Mesothelial cell of epicardium (in vitro differentiated cells): ENCODE data around the gene MGMT. TPM values are rescaled to one million over a fixed set of nuclear protein-coding genes. Genes with fewer than 3 reads are reported as not detected.

Experiments
- DNase-seq, 2 experiments: peaks; one replicate each; pipeline ENCODE4 v3.0.0; 2021; ENCODE audit warnings: low spot score in 2 of 2; ENCODE audit not compliant: unreplicated experiment in 2 of 2
- H3K27ac Mint-ChIP-seq: 2 replicates; pipeline ENCODE4 v1.8.0; 2021; ENCODE audit warnings: mixed read lengths
- H3K27me3 Mint-ChIP-seq: 2 replicates; pipeline ENCODE4 v1.8.0; 2021; ENCODE audit warnings: low read depth, mixed read lengths
- H3K36me3 Mint-ChIP-seq: 2 replicates; pipeline ENCODE4 v1.8.0; 2021; ENCODE audit warnings: mixed read lengths
- H3K4me1 Mint-ChIP-seq: 2 replicates; pipeline ENCODE4 v1.8.0; 2021; ENCODE audit warnings: mixed read lengths
- H3K4me3 Mint-ChIP-seq: 2 replicates; pipeline ENCODE4 v1.8.0; 2021; ENCODE audit warnings: mild to moderate bottlenecking, moderate library complexity, mixed read lengths
- H3K9me3 Mint-ChIP-seq: 2 replicates; pipeline ENCODE4 v1.8.0; 2021; ENCODE audit warnings: mixed read lengths
- total RNA-seq: library from RNA; stranded (reverse); gene quantifications from 3 replicates; pipeline ENCODE4 v1.2.1, GENCODE V29; 2021
- TF ChIP-seq, protein P1 (sequence below): fragments of 200-600 bp; sonication (generic); IDR thresholded peaks from one replicate; pipeline ENCODE4 v1.5.0; 2021; ENCODE audit warnings: antibody characterized with exemption; ENCODE audit not compliant: unreplicated experiment

MGMT gene
- total RNA-seq, 1 donor from 2014 or later: 35.7 TPM

DNA sequence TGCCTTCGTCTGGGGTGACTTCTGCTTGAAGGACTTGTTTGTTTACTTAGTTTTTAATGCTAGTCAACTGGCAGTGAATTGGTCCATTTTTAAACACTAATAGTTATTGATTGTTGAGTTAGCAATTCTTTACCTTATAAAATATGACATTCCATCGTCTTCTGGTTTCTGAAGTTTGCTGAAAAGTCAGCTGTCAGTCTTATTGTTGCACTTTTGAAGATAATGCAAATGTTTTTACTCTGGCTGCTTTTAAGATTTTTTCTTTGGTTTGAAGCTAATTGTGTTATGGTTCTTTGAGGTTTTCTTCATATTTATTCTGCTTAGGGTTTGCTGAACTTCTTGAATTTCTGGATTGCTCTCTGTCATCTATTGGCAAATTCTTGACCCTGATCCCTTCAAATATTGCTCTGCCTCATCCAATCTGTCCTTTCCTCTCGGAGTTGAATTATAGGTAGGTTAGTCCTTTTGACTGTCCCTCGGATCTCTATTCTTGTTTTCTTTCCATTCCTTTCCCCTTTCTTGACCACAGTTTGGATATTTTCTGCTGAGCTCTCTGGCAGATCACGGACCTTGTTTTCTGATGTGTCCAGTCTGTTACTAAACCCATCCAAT is 24.2 kb downstream of the MGMT start:
- Mint-ChIP-seq H3K36me3 (peaks cover 36% of the 10 kb centered on the region), H3K27me3 (no peaks in the 10 kb centered on the region), H3K27ac (no peak overlapping the region), H3K4me1 (peaks cover 13% of the 10 kb centered on the region), H3K9me3 (peaks cover 63% of the 10 kb centered on the region), H3K4me3 (no peak overlapping the region)
- DNase-seq: no peak
- TF ChIP-seq, protein P1, sequence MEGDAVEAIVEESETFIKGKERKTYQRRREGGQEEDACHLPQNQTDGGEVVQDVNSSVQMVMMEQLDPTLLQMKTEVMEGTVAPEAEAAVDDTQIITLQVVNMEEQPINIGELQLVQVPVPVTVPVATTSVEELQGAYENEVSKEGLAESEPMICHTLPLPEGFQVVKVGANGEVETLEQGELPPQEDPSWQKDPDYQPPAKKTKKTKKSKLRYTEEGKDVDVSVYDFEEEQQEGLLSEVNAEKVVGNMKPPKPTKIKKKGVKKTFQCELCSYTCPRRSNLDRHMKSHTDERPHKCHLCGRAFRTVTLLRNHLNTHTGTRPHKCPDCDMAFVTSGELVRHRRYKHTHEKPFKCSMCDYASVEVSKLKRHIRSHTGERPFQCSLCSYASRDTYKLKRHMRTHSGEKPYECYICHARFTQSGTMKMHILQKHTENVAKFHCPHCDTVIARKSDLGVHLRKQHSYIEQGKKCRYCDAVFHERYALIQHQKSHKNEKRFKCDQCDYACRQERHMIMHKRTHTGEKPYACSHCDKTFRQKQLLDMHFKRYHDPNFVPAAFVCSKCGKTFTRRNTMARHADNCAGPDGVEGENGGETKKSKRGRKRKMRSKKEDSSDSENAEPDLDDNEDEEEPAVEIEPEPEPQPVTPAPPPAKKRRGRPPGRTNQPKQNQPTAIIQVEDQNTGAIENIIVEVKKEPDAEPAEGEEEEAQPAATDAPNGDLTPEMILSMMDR: no peak

DNA sequence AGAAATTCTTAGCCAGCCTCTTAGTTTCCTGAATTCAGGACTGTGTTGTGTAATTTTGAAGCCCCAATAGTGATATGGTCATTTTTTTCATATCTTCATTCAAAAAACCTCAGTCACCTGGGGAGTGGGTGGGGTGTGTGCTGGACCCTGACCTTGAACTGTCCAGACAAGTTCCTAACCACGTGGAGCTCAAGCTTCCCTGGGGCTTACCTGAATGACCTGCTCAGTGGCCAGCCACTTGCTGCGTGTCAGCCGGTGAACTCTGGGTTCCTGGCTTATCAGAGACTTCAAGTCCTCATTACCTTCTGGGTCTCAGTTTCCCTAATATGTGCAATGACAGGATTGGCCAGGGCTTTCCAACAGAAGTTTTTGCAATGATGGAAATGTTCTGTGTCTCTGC is 27.1 kb downstream of the MGMT start:
- TF ChIP-seq, protein P1: no peak
- Mint-ChIP-seq H3K27ac (no peak overlapping the region), H3K4me3 (no peak overlapping the region), H3K9me3 (peaks cover 59% of the 10 kb centered on the region), H3K27me3 (no peaks in the 10 kb centered on the region), H3K4me1 (peaks cover 19% of the 10 kb centered on the region), H3K36me3 (peaks cover 44% of the 10 kb centered on the region)
- no peak for DNase-seq

DNA sequence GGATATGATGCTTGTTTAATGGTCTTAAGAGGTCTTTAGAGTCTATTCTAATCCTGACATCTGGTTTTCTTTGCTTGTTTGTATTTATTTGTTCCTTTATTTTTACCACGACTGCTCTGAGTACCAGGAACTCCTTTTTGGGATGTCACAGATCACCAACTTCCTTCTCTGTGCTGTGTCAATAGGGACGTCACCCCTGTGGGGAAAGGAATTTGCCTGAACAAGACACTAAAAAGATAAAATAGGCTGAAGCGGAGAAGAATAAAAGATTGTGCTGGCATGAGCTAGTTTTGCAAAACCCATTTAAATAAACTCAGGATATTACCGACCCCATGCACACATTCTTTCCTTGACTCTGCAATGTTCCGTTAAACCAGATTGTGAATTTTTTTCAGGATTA is 27.7 kb downstream of the MGMT start:
- Mint-ChIP-seq H3K9me3 (peaks cover 56% of the 10 kb centered on the region), H3K27me3 (no peaks in the 10 kb centered on the region), H3K27ac (no peak overlapping the region), H3K36me3 (peaks cover 42% of the 10 kb centered on the region), H3K4me3 (no peak overlapping the region), H3K4me1 (peaks cover 19% of the 10 kb centered on the region)
- TF ChIP-seq, protein P1: no peak
- no peak for DNase-seq

DNA sequence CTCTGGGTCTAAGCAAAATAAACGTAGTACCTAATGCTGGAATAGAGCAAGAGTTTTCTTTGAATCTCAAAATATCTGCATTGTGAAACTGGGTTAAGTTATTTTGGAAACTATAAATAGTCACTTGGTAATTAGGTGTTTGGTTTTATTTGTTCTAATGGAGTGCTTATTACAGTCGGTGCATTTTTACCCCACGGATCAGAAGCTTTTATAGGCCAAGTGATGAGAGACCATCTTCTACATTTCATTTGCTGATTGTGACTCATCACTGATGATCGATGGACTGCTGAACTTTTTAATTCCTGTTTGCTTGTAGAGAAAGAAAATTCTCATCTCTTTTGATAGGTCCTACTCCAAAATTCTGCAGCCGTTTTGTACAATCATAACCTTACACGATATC is 28.2 kb downstream of the MGMT start:
- H3K27ac Mint-ChIP-seq: peak overlapping the region; percentile 32
- peaks cover 40% of the 10 kb centered on the region for H3K36me3 Mint-ChIP-seq

DNA sequence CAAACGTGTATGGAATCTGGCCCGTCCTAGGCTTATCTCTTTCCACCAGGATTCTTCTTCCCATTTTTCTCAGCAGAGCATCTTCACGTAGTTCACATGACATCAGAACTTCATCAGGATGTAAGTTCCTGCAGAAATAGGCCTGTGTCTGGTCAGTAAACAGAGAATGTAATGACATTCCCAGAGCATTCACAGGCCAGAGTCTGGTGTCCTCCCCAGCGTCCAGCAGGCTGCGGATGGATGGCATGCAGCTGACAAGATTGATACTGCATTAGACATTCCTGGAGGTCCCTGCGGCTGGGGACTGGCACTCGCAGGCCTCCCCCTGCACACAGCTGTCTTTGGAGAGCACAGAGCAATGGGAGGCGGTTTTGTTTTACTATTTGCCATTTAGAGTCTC is 28.7 kb downstream of the MGMT start:
- TF ChIP-seq, protein P1: no peak
- H3K4me3 Mint-ChIP-seq: no peak overlapping the region
- no peak for DNase-seq
- H3K27ac Mint-ChIP-seq: peak overlapping the region; percentile 32
- peaks cover 51% of the 10 kb centered on the region for H3K9me3 Mint-ChIP-seq
- H3K4me1 Mint-ChIP-seq: peaks cover 19% of the 10 kb centered on the region
- peaks cover 38% of the 10 kb centered on the region for H3K36me3 Mint-ChIP-seq
- H3K27me3 Mint-ChIP-seq: no peaks in the 10 kb centered on the region

More for the DNA sequence above, 28.2 kb downstream of the MGMT start:
- Mint-ChIP-seq H3K9me3 (peaks cover 53% of the 10 kb centered on the region), H3K27me3 (no peaks in the 10 kb centered on the region), H3K4me1 (peaks cover 19% of the 10 kb centered on the region), H3K4me3 (no peak overlapping the region)
- TF ChIP-seq, protein P1: no peak
- DNase-seq: no peak

DNA sequence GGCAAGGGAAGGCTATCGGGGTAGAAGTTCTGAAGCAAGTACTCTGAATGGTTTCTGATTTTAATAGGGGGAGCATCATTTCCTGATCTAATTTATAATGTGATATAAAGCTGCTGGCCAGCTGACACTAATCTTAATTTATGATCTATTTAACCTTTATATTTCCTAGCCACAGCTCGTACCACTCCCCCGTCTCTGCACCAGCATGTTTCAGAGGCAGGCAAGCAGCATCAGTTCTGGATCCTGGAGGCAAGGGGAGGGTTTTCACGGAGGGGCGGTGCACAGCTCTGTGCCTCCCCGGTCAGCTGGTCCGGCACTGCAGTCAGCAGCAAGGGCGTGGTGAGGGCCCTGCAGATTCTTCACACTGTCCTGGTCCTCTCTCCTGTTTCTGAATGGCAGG is 30.0 kb downstream of the MGMT start:
- DNase-seq: no peak
- H3K4me1 Mint-ChIP-seq: peaks cover 28% of the 10 kb centered on the region
- H3K36me3 Mint-ChIP-seq: peaks cover 29% of the 10 kb centered on the region
- no peak overlapping the region for H3K4me3 Mint-ChIP-seq
- H3K9me3 Mint-ChIP-seq: peaks cover 38% of the 10 kb centered on the region
- H3K27me3 Mint-ChIP-seq: no peaks in the 10 kb centered on the region
- H3K27ac Mint-ChIP-seq: no peak overlapping the region
- TF ChIP-seq, protein P1: no peak
